MM.1S (cell line): ENCODE measurements around the gene JCAD.

Experiments used
- DNase-seq: peaks from one replicate; pipeline ENCODE4 v3.0.0-alpha.2; 2015
- H2AFZ ChIP-seq: fragments of 300-600 bp; sonication (generic); 2 replicates; pipeline ENCODE4 v1.6.0; 2016; ENCODE audit warnings: antibody characterized with exemption, low read length
- H3F3A ChIP-seq: fragments of 300-600 bp; sonication (generic); 2 replicates; pipeline ENCODE4 v1.6.1; 2016; ENCODE audit warnings: mild to moderate bottlenecking, antibody characterized with exemption, low read length, moderate library complexity, mixed read lengths; ENCODE audit not compliant: insufficient read depth
- H3K27ac ChIP-seq: fragments of 300-600 bp; sonication (generic); 2 replicates; pipeline ENCODE4 v1.5.1; 2016; ENCODE audit warnings: mild to moderate bottlenecking, low read length
- H3K27me3 ChIP-seq: fragments of 300-600 bp; sonication (generic); replicated peaks from 2 replicates; pipeline ENCODE4 v1.6.0; 2016; ENCODE audit warnings: low read length; ENCODE audit not compliant: insufficient read depth
- H3K36me3 ChIP-seq: fragments of 300-600 bp; sonication (generic); replicated peaks from 2 replicates; pipeline ENCODE4 v1.6.1; 2016; ENCODE audit warnings: mild to moderate bottlenecking, low read length, mixed read lengths; ENCODE audit not compliant: insufficient read depth
- H3K4me1 ChIP-seq: fragments of 300-600 bp; sonication (generic); 2 replicates; pipeline ENCODE4 v1.6.1; 2016; ENCODE audit warnings: low read length, mixed read lengths
- H3K4me2 ChIP-seq: fragments of 300-600 bp; sonication (generic); 2 replicates; pipeline ENCODE4 v1.6.0; 2016; ENCODE audit warnings: low read depth, low read length
- H3K4me3 ChIP-seq: fragments of 300-600 bp; sonication (generic); 2 replicates; pipeline ENCODE4 v1.5.1; 2016; ENCODE audit warnings: low read length, mixed read lengths
- H3K79me2 ChIP-seq: fragments of 300-600 bp; sonication (generic); 2 replicates; pipeline ENCODE4 v1.6.1; 2016; ENCODE audit warnings: mixed run types, low read length, mixed read lengths
- H3K9ac ChIP-seq: fragments of 300-600 bp; sonication (generic); 2 replicates; pipeline ENCODE4 v1.6.1; 2016; ENCODE audit warnings: low read length, mixed read lengths
- H3K9me2 ChIP-seq: fragments of 300-600 bp; sonication (generic); replicated peaks from 2 replicates; pipeline ENCODE4 v1.6.1; 2016; ENCODE audit warnings: mild to moderate bottlenecking, low read length, mixed read lengths; ENCODE audit not compliant: insufficient read depth
- H3K9me3 ChIP-seq: fragments of 300-600 bp; sonication (generic); replicated peaks from 2 replicates; pipeline ENCODE4 v1.6.1; 2016; ENCODE audit warnings: mild to moderate bottlenecking, low read length, mixed read lengths; ENCODE audit not compliant: insufficient read depth
- H4K20me1 ChIP-seq: fragments of 300-600 bp; sonication (generic); 2 replicates; pipeline ENCODE4 v1.6.1; 2016; ENCODE audit warnings: mild to moderate bottlenecking, low read length, moderate library complexity, mixed read lengths; ENCODE audit not compliant: insufficient read depth
- EZH2 ChIP-seq: fragments of 300-600 bp; sonication (generic); optimal IDR thresholded peaks from 2 replicates; pipeline ENCODE3; 2017; ENCODE audit warnings: low read depth, mild to moderate bottlenecking, antibody characterized with exemption, low read length, mixed read lengths
- EZH2phosphoT487 ChIP-seq: fragments of 300-600 bp; sonication (generic); IDR thresholded peaks from 2 replicates; pipeline ENCODE4 v1.6.1; 2018; ENCODE audit warnings: antibody characterized with exemption, low read length
- TF ChIP-seq, protein P1 (sequence below): fragments of 300-600 bp; sonication (generic); IDR thresholded peaks from 2 replicates; pipeline ENCODE4 v1.5.1; 2016; ENCODE audit warnings: antibody characterized with exemption, low read length, mixed read lengths

JCAD gene

DNA sequence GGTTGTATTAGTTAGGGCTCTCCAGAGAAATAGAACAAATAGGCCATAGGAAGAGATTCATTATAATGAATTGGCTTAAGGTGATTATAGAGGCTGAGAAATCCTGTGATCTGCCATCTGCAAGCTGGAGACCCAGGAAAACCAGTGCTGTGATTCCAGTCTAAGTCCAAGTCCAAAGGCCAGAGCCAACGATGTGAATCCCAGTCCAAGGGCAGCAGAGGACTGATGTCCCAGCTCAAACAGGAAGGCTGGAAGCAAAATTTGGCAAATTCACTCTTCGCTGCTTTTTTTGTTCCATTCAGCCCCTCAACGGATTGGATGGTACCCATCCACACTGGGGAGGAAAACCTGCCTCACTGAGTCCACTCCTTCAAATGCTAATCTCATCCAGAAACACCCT lies 68.0 kb downstream of the JCAD start:
- no peaks in the 10 kb centered on the region for H3K9me2 ChIP-seq
- H3K9me3 ChIP-seq, result no peaks in the 10 kb centered on the region
- H3K27me3 ChIP-seq, result no peaks in the 10 kb centered on the region
- no peak overlapping the region for H2AFZ ChIP-seq
- no peaks in the 10 kb centered on the region for H4K20me1 ChIP-seq
- no peak overlapping the region for H3K4me2 ChIP-seq
- no peak overlapping the region for H3K4me3 ChIP-seq
- H3K4me1 ChIP-seq, result no peaks in the 10 kb centered on the region
- H3K79me2 ChIP-seq, result no peaks in the 10 kb centered on the region
- H3K9ac ChIP-seq, result no peak overlapping the region
- TF ChIP-seq EZH2phosphoT487 (no peak), EZH2 (no peak)
- TF ChIP-seq, protein P1, sequence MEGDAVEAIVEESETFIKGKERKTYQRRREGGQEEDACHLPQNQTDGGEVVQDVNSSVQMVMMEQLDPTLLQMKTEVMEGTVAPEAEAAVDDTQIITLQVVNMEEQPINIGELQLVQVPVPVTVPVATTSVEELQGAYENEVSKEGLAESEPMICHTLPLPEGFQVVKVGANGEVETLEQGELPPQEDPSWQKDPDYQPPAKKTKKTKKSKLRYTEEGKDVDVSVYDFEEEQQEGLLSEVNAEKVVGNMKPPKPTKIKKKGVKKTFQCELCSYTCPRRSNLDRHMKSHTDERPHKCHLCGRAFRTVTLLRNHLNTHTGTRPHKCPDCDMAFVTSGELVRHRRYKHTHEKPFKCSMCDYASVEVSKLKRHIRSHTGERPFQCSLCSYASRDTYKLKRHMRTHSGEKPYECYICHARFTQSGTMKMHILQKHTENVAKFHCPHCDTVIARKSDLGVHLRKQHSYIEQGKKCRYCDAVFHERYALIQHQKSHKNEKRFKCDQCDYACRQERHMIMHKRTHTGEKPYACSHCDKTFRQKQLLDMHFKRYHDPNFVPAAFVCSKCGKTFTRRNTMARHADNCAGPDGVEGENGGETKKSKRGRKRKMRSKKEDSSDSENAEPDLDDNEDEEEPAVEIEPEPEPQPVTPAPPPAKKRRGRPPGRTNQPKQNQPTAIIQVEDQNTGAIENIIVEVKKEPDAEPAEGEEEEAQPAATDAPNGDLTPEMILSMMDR, result no peak
- H3K36me3 ChIP-seq, result no peaks in the 10 kb centered on the region
- H3K27ac ChIP-seq, result no peak overlapping the region
- DNase-seq, result no peak
- no peaks in the 10 kb centered on the region for H3F3A ChIP-seq

DNA sequence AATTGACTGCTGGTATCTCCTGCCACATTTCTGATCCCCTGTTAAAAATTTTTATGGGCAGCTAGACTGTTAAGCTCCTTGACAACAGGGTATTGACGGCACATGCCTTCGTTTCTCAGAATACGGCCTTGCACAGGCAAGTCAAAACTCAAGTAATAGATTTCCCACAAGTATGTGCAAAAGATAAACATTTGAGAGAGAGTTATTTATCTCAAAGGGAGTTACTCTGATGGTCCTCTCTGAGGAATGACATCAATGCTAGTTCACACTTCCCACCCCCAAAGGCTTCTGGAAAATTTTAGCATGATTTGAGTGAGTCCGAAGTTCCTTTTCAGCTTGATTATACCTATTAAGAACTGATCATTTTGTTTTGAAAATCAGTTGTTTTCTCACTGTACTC lies 71.9 kb downstream of the JCAD start:
- H3K9ac ChIP-seq, result no peak overlapping the region
- H3F3A ChIP-seq, result no peaks in the 10 kb centered on the region
- H3K4me1 ChIP-seq, result no peaks in the 10 kb centered on the region
- no peaks in the 10 kb centered on the region for H3K9me3 ChIP-seq
- no peaks in the 10 kb centered on the region for H3K36me3 ChIP-seq
- no peaks in the 10 kb centered on the region for H3K27me3 ChIP-seq
- DNase-seq, result no peak
- no peaks in the 10 kb centered on the region for H3K79me2 ChIP-seq
- no peak overlapping the region for H3K4me2 ChIP-seq
- no peak overlapping the region for H3K4me3 ChIP-seq
- H2AFZ ChIP-seq, result no peak overlapping the region
- no peaks in the 10 kb centered on the region for H4K20me1 ChIP-seq
- no peak for TF ChIP-seq EZH2phosphoT487
- no peak for TF ChIP-seq EZH2
- TF ChIP-seq, protein P1, result no peak
- no peak overlapping the region for H3K27ac ChIP-seq
- H3K9me2 ChIP-seq, result no peaks in the 10 kb centered on the region

- Histone ChIP-seq H3K36me3 (no peaks in the 10 kb centered on the region), H3K79me2 (no peaks in the 10 kb centered on the region), H4K20me1 (no peaks in the 10 kb centered on the region), H2AFZ (no peak overlapping the region), H3K9me3 (no peaks in the 10 kb centered on the region), H3K4me3 (no peak overlapping the region), H3K4me2 (no peak overlapping the region), H3K4me1 (no peaks in the 10 kb centered on the region), H3K27ac (no peak overlapping the region), H3K9ac (no peak overlapping the region), H3K9me2 (no peaks in the 10 kb centered on the region), H3K27me3 (no peaks in the 10 kb centered on the region), H3F3A (no peaks in the 10 kb centered on the region)
- TF ChIP-seq EZH2phosphoT487, result no peak
- TF ChIP-seq, protein P1, result no peak
- no peak for TF ChIP-seq EZH2
- no peak for DNase-seq
These were observed 76.3 kb downstream of the JCAD start for GRCh38 chr10:29982997-29983648.
